ENCODE data around the gene SFTPD. TPM values are rescaled to one million over a fixed set of nuclear protein-coding genes. Genes with fewer than 3 reads are reported as not detected.
"Not testable (repeated sequence)": the region's sequence is repeated elsewhere in the genome, so short reads cannot be mapped to it uniquely, and the experiment has no call there.

The SFTPD gene
- total and polyA plus RNA-seq, 2 of the 8 experiments (the other 6 are each of a cell fraction or from before 2014, with no cell fraction given): 0.21 to 0.54 TPM

- H4K8ac ChIP-seq (ENCODE audit: extremely low read depth, insufficient read depth, low read length); H2BK12ac ChIP-seq (ENCODE audit: low read depth, low read length); DNase-seq (ENCODE audit: low read depth in 1 of 2, low spot score in 2 of 2); H3K14ac ChIP-seq (ENCODE audit: insufficient read length); H3K4ac ChIP-seq (replicated peaks; ENCODE audit: insufficient read length, low read depth, low read length); H3K79me2 ChIP-seq (ENCODE audit: control insufficient read depth in 1 of 2, insufficient read depth in 2 of 2, low read length in 2 of 2); H3K4me2 ChIP-seq (ENCODE audit: insufficient read depth in 1 of 2, low read depth in 2 of 2, low read length in 2 of 2); H2BK5ac ChIP-seq (ENCODE audit: low read depth, low read length); H3K9ac ChIP-seq (replicated peaks in 1 of 4; ENCODE audit: extremely low read depth in 1 of 4, low read depth in 3 of 4, low read length in 3 of 4); H4K5ac ChIP-seq (ENCODE audit: insufficient read length, low read depth, low read length); H3K27ac ChIP-seq (ENCODE audit: low read depth, low read length); H3K4me1 ChIP-seq (replicated peaks in 1 of 4; ENCODE audit: control insufficient read depth in 3 of 4, insufficient read depth in 4 of 4, low read length in 3 of 4); H3K79me1 ChIP-seq (ENCODE audit: low read depth, low read length); CTCF ChIA-PET (ENCODE audit: partially characterized antibody); H4K20me1 ChIP-seq (replicated peaks in 1 of 2; ENCODE audit: control insufficient read depth in 1 of 2, insufficient read depth in 2 of 2, low read length in 2 of 2); H2BK20ac ChIP-seq (ENCODE audit: low read length); H3K9me3 ChIP-seq (ENCODE audit: insufficient read depth in 2 of 2, low read depth in 1 of 2, low read length in 1 of 2); H2AK5ac ChIP-seq (ENCODE audit: low read depth, low read length); H2BK120ac ChIP-seq (replicated peaks; ENCODE audit: low read depth, low read length); H3K23ac ChIP-seq (ENCODE audit: insufficient read length); H3K18ac ChIP-seq (ENCODE audit: extremely low read depth, low read length); H3K23me2 ChIP-seq (ENCODE audit: low read depth, low read length); H2AFZ ChIP-seq (ENCODE audit: low read length); POLR2A ChIA-PET (ENCODE audit: partially characterized antibody); H2BK15ac ChIP-seq (ENCODE audit: low read length); H3K4me3 ChIP-seq (ENCODE audit: extremely low read depth in 1 of 4, insufficient read depth in 2 of 4, low read depth in 3 of 4, low read length in 4 of 4); FAIRE-seq; H3K56ac ChIP-seq (replicated peaks; ENCODE audit: insufficient read length, low read depth, low read length); H3K36me3 ChIP-seq (ENCODE audit: control insufficient read depth in 2 of 4, insufficient read depth in 4 of 4, low read length in 3 of 4); H3K27me3 ChIP-seq (replicated peaks in 1 of 4; ENCODE audit: control insufficient read depth in 3 of 4, extremely low read depth in 1 of 4, insufficient read depth in 3 of 4, low read length in 3 of 4); H4K91ac ChIP-seq (replicated peaks; ENCODE audit: insufficient read length, low read length): not testable (repeated sequence)
- 85% methylated on average over 2 of the region's 2 CpGs; no CpG with 5 or more reads in 1 of the 2 experiments for WGBS, 2 experiments (ENCODE audit: extremely low coverage in 1 of 2, insufficient coverage in 1 of 2, insufficient read length in 1 of 2, insufficient replicate concordance in 2 of 2, low coverage in 1 of 2, low lambda C conversion rate in 2 of 2, missing lambda C conversion rate in 1 of 2)
Observed at GRCh38 chr10:79988199-79988598, 39.3 kb upstream of the SFTPD start.

- H3K79me2 ChIP-seq (ENCODE audit: control insufficient read depth in 1 of 2, insufficient read depth in 2 of 2, low read length in 2 of 2); H3K27ac ChIP-seq (ENCODE audit: low read depth, low read length); H4K20me1 ChIP-seq (replicated peaks in 1 of 2; ENCODE audit: control insufficient read depth in 1 of 2, insufficient read depth in 2 of 2, low read length in 2 of 2); H3K18ac ChIP-seq (ENCODE audit: extremely low read depth, low read length); CTCF ChIA-PET (ENCODE audit: partially characterized antibody); H3K36me3 ChIP-seq (ENCODE audit: control insufficient read depth in 2 of 4, insufficient read depth in 4 of 4, low read length in 3 of 4); H2AK5ac ChIP-seq (ENCODE audit: low read depth, low read length); H3K23ac ChIP-seq (ENCODE audit: insufficient read length); H4K8ac ChIP-seq (ENCODE audit: extremely low read depth, insufficient read depth, low read length); H3K4me2 ChIP-seq (ENCODE audit: insufficient read depth in 1 of 2, low read depth in 2 of 2, low read length in 2 of 2); H2BK120ac ChIP-seq (replicated peaks; ENCODE audit: low read depth, low read length); H3K9ac ChIP-seq (replicated peaks in 1 of 4; ENCODE audit: extremely low read depth in 1 of 4, low read depth in 3 of 4, low read length in 3 of 4); POLR2A ChIA-PET (ENCODE audit: partially characterized antibody); H3K23me2 ChIP-seq (ENCODE audit: low read depth, low read length); H2BK12ac ChIP-seq (ENCODE audit: low read depth, low read length); H4K5ac ChIP-seq (ENCODE audit: insufficient read length, low read depth, low read length); H3K79me1 ChIP-seq (ENCODE audit: low read depth, low read length); DNase-seq (ENCODE audit: low read depth in 1 of 2, low spot score in 2 of 2); H3K4ac ChIP-seq (replicated peaks; ENCODE audit: insufficient read length, low read depth, low read length); H3K56ac ChIP-seq (replicated peaks; ENCODE audit: insufficient read length, low read depth, low read length); H3K4me3 ChIP-seq (ENCODE audit: extremely low read depth in 1 of 4, insufficient read depth in 2 of 4, low read depth in 3 of 4, low read length in 4 of 4); FAIRE-seq; H2BK20ac ChIP-seq (ENCODE audit: low read length); H3K9me3 ChIP-seq (ENCODE audit: insufficient read depth in 2 of 2, low read depth in 1 of 2, low read length in 1 of 2); H3K14ac ChIP-seq (ENCODE audit: insufficient read length); H2BK5ac ChIP-seq (ENCODE audit: low read depth, low read length); H4K91ac ChIP-seq (replicated peaks; ENCODE audit: insufficient read length, low read length); H3K4me1 ChIP-seq (replicated peaks in 1 of 4; ENCODE audit: control insufficient read depth in 3 of 4, insufficient read depth in 4 of 4, low read length in 3 of 4); H2BK15ac ChIP-seq (ENCODE audit: low read length); H2AFZ ChIP-seq (ENCODE audit: low read length): not testable (repeated sequence)
- peaks cover 3 to 15% (median 10%) of the 10 kb centered on the region in 4 experiments; a peak in 6 of 7 replicates for H3K27me3 ChIP-seq (replicated peaks in 1 of 4; ENCODE audit: control insufficient read depth in 3 of 4, extremely low read depth in 1 of 4, insufficient read depth in 3 of 4, low read length in 3 of 4)
- WGBS, 2 experiments (ENCODE audit: extremely low coverage in 1 of 2, insufficient coverage in 1 of 2, insufficient read length in 1 of 2, insufficient replicate concordance in 2 of 2, low coverage in 1 of 2, low lambda C conversion rate in 2 of 2, missing lambda C conversion rate in 1 of 2): 88% methylated on average over 2 of the region's 2 CpGs; no CpG with 5 or more reads in 1 of the 2 experiments
Observed at GRCh38 chr10:79986661-79987060, 37.8 kb upstream of the SFTPD start.
